ENCODE data around the gene CNOT4.

CNOT4 gene

GRCh38 chr7:135361788-135362187 is 148.1 kb downstream of the CNOT4 start:
- H3K4me1 ChIP-seq (ENCODE audit: control insufficient read depth in 2 of 2, insufficient read depth in 1 of 2, low read depth in 1 of 2, low read length in 2 of 2) = no peaks in the 10 kb centered on the region
- no peaks in the 10 kb centered on the region for H3K27me3 ChIP-seq (ENCODE audit: control insufficient read depth in 3 of 3, insufficient read depth in 3 of 3, low read depth in 1 of 3, low read length in 3 of 3)
- no peak overlapping the region for H2BK5ac ChIP-seq (ENCODE audit: low read length)
- no peaks in the 10 kb centered on the region for H3K79me1 ChIP-seq (ENCODE audit: low read depth, low read length)
- peaks cover 0 to 5% of the 10 kb centered on the region in 2 donors for H3K9me3 ChIP-seq (replicated peaks in 1 of 2; ENCODE audit: control insufficient read depth in 2 of 2, insufficient read depth in 1 of 2, low read depth in 1 of 2, low read length in 2 of 2)
- DNase-seq (ENCODE audit: low spot score) = no peak
- H3K14ac ChIP-seq (ENCODE audit: low read length) = no peak overlapping the region
- H2BK15ac ChIP-seq (ENCODE audit: low read length) = no peak overlapping the region
- no peak overlapping the region for H3K27ac ChIP-seq (replicated peaks; ENCODE audit: low read length)
- H3K4me3 ChIP-seq (ENCODE audit: low read length in 2 of 2) = no peak overlapping the region
- no peak overlapping the region for H3K4ac ChIP-seq (ENCODE audit: low read length)
- no peak overlapping the region for H3K18ac ChIP-seq (ENCODE audit: low read length)
- peaks cover 0 to 33% of the 10 kb centered on the region in 2 donors for H3K36me3 ChIP-seq (replicated peaks in 1 of 2; ENCODE audit: control insufficient read depth in 2 of 2, insufficient read depth in 2 of 2, low read length in 2 of 2)
- WGBS, 2 donors (ENCODE audit: extremely low coverage in 2 of 2, insufficient read length in 2 of 2, insufficient replicate concordance in 1 of 2) = no CpG with 5 or more reads among the region's 5 CpGs
- H2AK5ac ChIP-seq (ENCODE audit: low read depth, low read length) = no peak overlapping the region
- H2BK12ac ChIP-seq (ENCODE audit: low read length) = no peak overlapping the region
- H3K23ac ChIP-seq (ENCODE audit: low read depth, low read length, poor library complexity) = no peak overlapping the region
- no peak overlapping the region for H2AFZ ChIP-seq (ENCODE audit: low read length)
- no peak overlapping the region for H4K91ac ChIP-seq (ENCODE audit: low read depth, low read length, poor library complexity)
- no peak overlapping the region for H3K4me2 ChIP-seq (ENCODE audit: insufficient read depth, low read length, poor library complexity, severe bottlenecking)
- H3K9ac ChIP-seq (ENCODE audit: low read depth, low read length, poor library complexity) = no peak overlapping the region
- no peak overlapping the region for H2BK120ac ChIP-seq (ENCODE audit: low read depth, low read length)
- H4K8ac ChIP-seq (ENCODE audit: low read depth, low read length) = no peak overlapping the region

GRCh38 chr7:135359615-135360014 is 150.3 kb downstream of the CNOT4 start:
- Histone ChIP-seq H3K36me3 (replicated peaks in 1 of 2; ENCODE audit: control insufficient read depth in 2 of 2, insufficient read depth in 2 of 2, low read length in 2 of 2) (peaks cover 0 to 33% of the 10 kb centered on the region in 2 donors), H4K91ac (ENCODE audit: low read depth, low read length, poor library complexity) (no peak overlapping the region), H2BK15ac (ENCODE audit: low read length) (no peak overlapping the region), H3K9ac (ENCODE audit: low read depth, low read length, poor library complexity) (no peak overlapping the region), H2BK5ac (ENCODE audit: low read length) (no peak overlapping the region), H3K9me3 (replicated peaks in 1 of 2; ENCODE audit: control insufficient read depth in 2 of 2, insufficient read depth in 1 of 2, low read depth in 1 of 2, low read length in 2 of 2) (peaks cover 0 to 5% of the 10 kb centered on the region in 2 donors), H2AFZ (ENCODE audit: low read length) (no peak overlapping the region), H3K4me1 (ENCODE audit: control insufficient read depth in 2 of 2, insufficient read depth in 1 of 2, low read depth in 1 of 2, low read length in 2 of 2) (no peaks in the 10 kb centered on the region), H3K27me3 (ENCODE audit: control insufficient read depth in 3 of 3, insufficient read depth in 3 of 3, low read depth in 1 of 3, low read length in 3 of 3) (no peaks in the 10 kb centered on the region), H3K23ac (ENCODE audit: low read depth, low read length, poor library complexity) (no peak overlapping the region), H4K8ac (ENCODE audit: low read depth, low read length) (no peak overlapping the region), H3K18ac (ENCODE audit: low read length) (no peak overlapping the region), H3K14ac (ENCODE audit: low read length) (no peak overlapping the region), H2AK5ac (ENCODE audit: low read depth, low read length) (no peak overlapping the region), H3K4me2 (ENCODE audit: insufficient read depth, low read length, poor library complexity, severe bottlenecking) (no peak overlapping the region), H3K4ac (ENCODE audit: low read length) (no peak overlapping the region), H2BK120ac (ENCODE audit: low read depth, low read length) (no peak overlapping the region), H3K79me1 (ENCODE audit: low read depth, low read length) (no peaks in the 10 kb centered on the region), H3K4me3 (ENCODE audit: low read length in 2 of 2) (no peak overlapping the region), H3K27ac (replicated peaks; ENCODE audit: low read length) (no peak overlapping the region), H2BK12ac (ENCODE audit: low read length) (no peak overlapping the region)
- WGBS, 2 donors (ENCODE audit: extremely low coverage in 2 of 2, insufficient read length in 2 of 2, insufficient replicate concordance in 1 of 2) = no CpG with 5 or more reads among the region's 5 CpGs
- no peak for DNase-seq (ENCODE audit: low spot score)

GRCh38 chr7:135355377-135356048 is 154.4 kb downstream of the CNOT4 start:
- Histone ChIP-seq H3K18ac (ENCODE audit: low read length) (no peak overlapping the region), H3K27me3 (ENCODE audit: control insufficient read depth in 3 of 3, insufficient read depth in 3 of 3, low read depth in 1 of 3, low read length in 3 of 3) (no peaks in the 10 kb centered on the region), H2AFZ (ENCODE audit: low read length) (no peak overlapping the region), H3K36me3 (replicated peaks in 1 of 2; ENCODE audit: control insufficient read depth in 2 of 2, insufficient read depth in 2 of 2, low read length in 2 of 2) (no peaks in the 10 kb centered on the region), H4K8ac (ENCODE audit: low read depth, low read length) (no peak overlapping the region), H2AK5ac (ENCODE audit: low read depth, low read length) (no peak overlapping the region), H2BK15ac (ENCODE audit: low read length) (no peak overlapping the region), H2BK5ac (ENCODE audit: low read length) (no peak overlapping the region), H3K4me1 (ENCODE audit: control insufficient read depth in 2 of 2, insufficient read depth in 1 of 2, low read depth in 1 of 2, low read length in 2 of 2) (no peaks in the 10 kb centered on the region), H3K4me3 (ENCODE audit: low read length in 2 of 2) (no peak overlapping the region), H2BK12ac (ENCODE audit: low read length) (no peak overlapping the region), H3K9ac (ENCODE audit: low read depth, low read length, poor library complexity) (no peak overlapping the region), H3K27ac (replicated peaks; ENCODE audit: low read length) (no peak overlapping the region), H3K14ac (ENCODE audit: low read length) (no peak overlapping the region), H3K4me2 (ENCODE audit: insufficient read depth, low read length, poor library complexity, severe bottlenecking) (no peak overlapping the region), H3K4ac (ENCODE audit: low read length) (no peak overlapping the region), H3K9me3 (replicated peaks in 1 of 2; ENCODE audit: control insufficient read depth in 2 of 2, insufficient read depth in 1 of 2, low read depth in 1 of 2, low read length in 2 of 2) (no peaks in the 10 kb centered on the region), H3K79me1 (ENCODE audit: low read depth, low read length) (no peaks in the 10 kb centered on the region), H4K91ac (ENCODE audit: low read depth, low read length, poor library complexity) (no peak overlapping the region), H2BK120ac (ENCODE audit: low read depth, low read length) (no peak overlapping the region), H3K23ac (ENCODE audit: low read depth, low read length, poor library complexity) (no peak overlapping the region)
- WGBS, 2 donors (ENCODE audit: extremely low coverage in 2 of 2, insufficient read length in 2 of 2, insufficient replicate concordance in 1 of 2) = no CpG with 5 or more reads among the region's 4 CpGs
- no peak for DNase-seq (ENCODE audit: low spot score)

- no peak overlapping the region for H2BK15ac ChIP-seq (ENCODE audit: low read length)
Measured at GRCh38 chr7:135353832-135354231, 156.1 kb downstream of the CNOT4 start.

More at GRCh38 chr7:135353832-135354231, 156.1 kb downstream of the CNOT4 start:
- no peak overlapping the region for H2AK5ac ChIP-seq (ENCODE audit: low read depth, low read length)
- H3K4me2 ChIP-seq (ENCODE audit: insufficient read depth, low read length, poor library complexity, severe bottlenecking) = no peak overlapping the region
- no peak for DNase-seq (ENCODE audit: low spot score)
- H3K27me3 ChIP-seq (ENCODE audit: control insufficient read depth in 3 of 3, insufficient read depth in 3 of 3, low read depth in 1 of 3, low read length in 3 of 3) = no peaks in the 10 kb centered on the region
- H3K18ac ChIP-seq (ENCODE audit: low read length) = no peak overlapping the region
- no peak overlapping the region for H3K27ac ChIP-seq (replicated peaks; ENCODE audit: low read length)
- H3K23ac ChIP-seq (ENCODE audit: low read depth, low read length, poor library complexity) = no peak overlapping the region
- H3K4me3 ChIP-seq (ENCODE audit: low read length in 2 of 2) = no peak overlapping the region
- no peak overlapping the region for H4K91ac ChIP-seq (ENCODE audit: low read depth, low read length, poor library complexity)
- H3K79me1 ChIP-seq (ENCODE audit: low read depth, low read length) = no peaks in the 10 kb centered on the region
- H3K9me3 ChIP-seq (replicated peaks in 1 of 2; ENCODE audit: control insufficient read depth in 2 of 2, insufficient read depth in 1 of 2, low read depth in 1 of 2, low read length in 2 of 2) = no peaks in the 10 kb centered on the region
- H4K8ac ChIP-seq (ENCODE audit: low read depth, low read length) = no peak overlapping the region
- H3K4ac ChIP-seq (ENCODE audit: low read length) = no peak overlapping the region
- no peak overlapping the region for H2BK5ac ChIP-seq (ENCODE audit: low read length)
- H2BK120ac ChIP-seq (ENCODE audit: low read depth, low read length) = no peak overlapping the region
- H2AFZ ChIP-seq (ENCODE audit: low read length) = no peak overlapping the region
- no peaks in the 10 kb centered on the region for H3K36me3 ChIP-seq (replicated peaks in 1 of 2; ENCODE audit: control insufficient read depth in 2 of 2, insufficient read depth in 2 of 2, low read length in 2 of 2)
- no peak overlapping the region for H2BK12ac ChIP-seq (ENCODE audit: low read length)
- H3K9ac ChIP-seq (ENCODE audit: low read depth, low read length, poor library complexity) = no peak overlapping the region
- no peaks in the 10 kb centered on the region for H3K4me1 ChIP-seq (ENCODE audit: control insufficient read depth in 2 of 2, insufficient read depth in 1 of 2, low read depth in 1 of 2, low read length in 2 of 2)
- no CpG with 5 or more reads among the region's 3 CpGs for WGBS, 2 donors (ENCODE audit: extremely low coverage in 2 of 2, insufficient read length in 2 of 2, insufficient replicate concordance in 1 of 2)
- H3K14ac ChIP-seq (ENCODE audit: low read length) = no peak overlapping the region

Data from neuronal stem cell (in vitro differentiated cells).